Breast epithelium (tissue), 3 donors: ENCODE results near the gene SAP130.

Source experiments
- CTCF ChIP-seq, 3 donors: fragments of 450-650 bp; IDR thresholded peaks; one replicate each; pipeline ENCODE4 v1.5.1; 2016 to 2017; ENCODE audit warnings: antibody characterized with exemption in 3 of 3, mild to moderate bottlenecking in 3 of 3, moderate library complexity in 3 of 3
- POLR2A ChIP-seq: fragments of 450-650 bp; IDR thresholded peaks from one replicate; pipeline ENCODE4 v1.6.1; 2016; ENCODE audit warnings: antibody characterized with exemption, mild to moderate bottlenecking, moderate library complexity

GRCh38 chr2:127891811-127892210, 136.0 kb downstream of the SAP130 start:
- no peak for TF ChIP-seq CTCF (IDR thresholded peaks at IDR 0.05)
- TF ChIP-seq POLR2A: no peak
